Daoy (cell line): ENCODE results near the gene RFTN1. TPM values are rescaled to one million over a fixed set of nuclear protein-coding genes. Genes with fewer than 3 reads are reported as not detected.
A peak's percentile ranks its signal among the peaks of the same experiment; 100 is the strongest.

ENCODE experiments used
- DNase-seq: peaks from one replicate; pipeline ENCODE4 v3.0.0-alpha.2; 2015; ENCODE audit warnings: low read depth
- total RNA-seq: library from RNA; depleted of rRNA; stranded (reverse); fragments of >200 nt; shearing (Covaris generic); gene quantifications from 2 replicates; pipeline ENCODE4 v1.2.3, GENCODE V29; 2014; rRNA removed

RFTN1 gene, protein sequence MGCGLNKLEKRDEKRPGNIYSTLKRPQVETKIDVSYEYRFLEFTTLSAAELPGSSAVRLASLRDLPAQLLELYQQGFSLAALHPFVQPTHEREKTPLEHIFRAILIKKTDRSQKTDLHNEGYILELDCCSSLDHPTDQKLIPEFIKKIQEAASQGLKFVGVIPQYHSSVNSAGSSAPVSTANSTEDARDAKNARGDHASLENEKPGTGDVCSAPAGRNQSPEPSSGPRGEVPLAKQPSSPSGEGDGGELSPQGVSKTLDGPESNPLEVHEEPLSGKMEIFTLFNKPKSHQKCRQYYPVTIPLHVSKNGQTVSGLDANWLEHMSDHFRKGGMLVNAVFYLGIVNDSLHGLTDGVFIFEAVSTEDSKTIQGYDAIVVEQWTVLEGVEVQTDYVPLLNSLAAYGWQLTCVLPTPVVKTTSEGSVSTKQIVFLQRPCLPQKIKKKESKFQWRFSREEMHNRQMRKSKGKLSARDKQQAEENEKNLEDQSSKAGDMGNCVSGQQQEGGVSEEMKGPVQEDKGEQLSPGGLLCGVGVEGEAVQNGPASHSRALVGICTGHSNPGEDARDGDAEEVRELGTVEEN
- total RNA-seq, result 25.4 and 27.9 TPM in 2 replicates

DNA sequence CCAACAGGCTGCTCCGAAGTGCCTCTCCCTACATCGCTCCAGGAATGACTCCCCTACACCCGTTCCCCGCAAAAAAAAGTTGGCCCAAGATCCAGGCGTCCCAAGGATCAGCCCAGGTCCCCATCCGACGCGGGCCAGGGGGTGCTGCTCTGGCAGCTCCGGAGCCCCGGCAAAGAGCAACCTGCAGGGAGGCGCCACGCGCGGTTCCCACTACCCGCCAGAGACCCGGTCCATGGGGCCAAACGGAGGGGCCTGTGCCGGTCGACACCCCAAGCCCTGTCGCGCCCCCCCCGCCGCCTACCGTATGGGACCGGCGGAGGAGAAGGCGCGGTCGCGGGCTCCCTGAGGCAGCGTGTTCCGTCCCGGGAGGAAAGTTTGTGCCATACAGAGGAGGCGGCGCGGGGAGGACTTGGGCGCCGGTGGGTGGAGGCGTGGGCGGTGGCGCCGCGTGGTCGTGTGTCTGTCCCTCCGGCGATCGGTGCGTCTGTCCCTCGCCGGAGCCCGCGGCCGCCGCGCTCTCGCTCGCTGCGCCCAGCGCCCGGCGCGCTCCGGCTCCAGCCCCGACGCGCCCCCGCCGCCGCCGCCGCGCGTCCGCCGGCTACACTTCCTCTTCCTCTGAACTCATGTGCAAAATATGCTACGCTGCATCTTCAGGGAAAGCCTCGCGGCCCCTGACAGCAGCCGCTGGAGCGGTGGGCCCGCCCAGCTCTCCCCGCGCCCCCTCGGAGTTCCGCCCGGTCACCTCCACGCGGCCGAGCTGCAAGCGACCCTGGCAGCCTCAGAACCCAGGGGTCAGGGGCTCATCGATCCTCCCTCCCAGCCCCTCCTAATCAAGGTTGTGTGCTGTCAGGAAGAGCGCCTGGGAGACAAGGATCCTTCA, at the start of gene RFTN1:
Gene RFTN1 (minus strand): TSS at position 559 of the 880 bp plus-strand sequence. CDS start 19,830 bp downstream, outside the sequence.
- DNase-seq, result peak; percentile 75

GRCh38 chr3:16559653-16560365, 46.3 kb upstream of the RFTN1 start:
- DNase-seq, result no peak

DNA sequence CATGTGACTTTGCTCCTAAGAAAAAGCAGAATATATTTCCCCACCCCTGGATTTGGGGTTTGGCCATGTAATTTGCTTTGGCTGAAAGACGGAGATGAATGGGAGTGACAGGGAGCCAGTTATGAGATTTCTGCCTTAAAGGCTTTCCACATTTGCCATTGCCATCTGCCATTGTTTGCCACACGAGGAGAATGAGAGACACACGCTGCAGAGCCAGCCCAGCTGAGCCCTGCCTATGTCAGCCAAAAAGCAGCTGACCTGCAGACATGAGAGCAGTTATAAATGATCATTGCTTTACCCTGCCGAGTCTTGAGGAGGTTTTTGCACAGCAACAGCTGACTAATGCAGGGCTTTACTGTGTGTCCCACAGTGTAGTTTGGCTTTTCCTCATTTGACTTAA, 40.6 kb upstream of the RFTN1 start:
- DNase-seq, result no peak

GRCh38 chr3:16552757-16553156, 39.3 kb upstream of the RFTN1 start:
- DNase-seq, result no peak

DNA sequence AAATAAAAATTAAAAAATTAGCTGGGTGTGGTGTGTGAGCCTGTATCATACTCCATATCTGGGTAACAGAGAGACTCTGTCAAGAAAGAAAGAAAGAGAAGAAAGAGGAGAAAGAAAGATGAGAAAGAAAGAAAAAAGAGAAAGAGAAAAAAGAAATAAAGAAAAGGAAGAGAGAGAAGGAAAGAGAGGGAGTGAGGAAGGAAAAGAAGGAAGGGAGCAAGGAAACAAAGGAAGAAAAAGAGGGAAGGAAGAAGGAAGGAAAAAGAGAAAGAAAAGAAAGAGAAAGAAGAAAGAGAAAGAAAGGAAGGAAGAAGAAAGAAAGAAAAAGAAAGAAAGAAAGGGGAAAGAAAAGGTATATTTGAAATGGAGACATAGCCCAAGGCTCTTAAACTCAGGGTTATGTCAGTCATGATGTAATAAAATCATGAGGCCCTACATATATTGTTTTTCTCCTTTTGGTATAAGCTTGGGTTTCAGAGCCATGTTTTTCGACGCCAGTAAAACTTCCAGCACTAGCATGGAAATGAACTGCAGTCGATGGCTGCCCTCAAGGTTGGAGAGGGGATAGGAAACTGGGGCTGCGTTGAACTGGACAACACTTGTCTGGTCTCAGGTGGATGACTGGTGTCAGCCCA, 38.0 kb upstream of the RFTN1 start:
- no peak for DNase-seq

GRCh38 chr3:16550676-16551341, 37.3 kb upstream of the RFTN1 start:
- DNase-seq, result peak; percentile 72

GRCh38 chr3:16550305-16550675, 36.8 kb upstream of the RFTN1 start:
- no peak for DNase-seq

DNA sequence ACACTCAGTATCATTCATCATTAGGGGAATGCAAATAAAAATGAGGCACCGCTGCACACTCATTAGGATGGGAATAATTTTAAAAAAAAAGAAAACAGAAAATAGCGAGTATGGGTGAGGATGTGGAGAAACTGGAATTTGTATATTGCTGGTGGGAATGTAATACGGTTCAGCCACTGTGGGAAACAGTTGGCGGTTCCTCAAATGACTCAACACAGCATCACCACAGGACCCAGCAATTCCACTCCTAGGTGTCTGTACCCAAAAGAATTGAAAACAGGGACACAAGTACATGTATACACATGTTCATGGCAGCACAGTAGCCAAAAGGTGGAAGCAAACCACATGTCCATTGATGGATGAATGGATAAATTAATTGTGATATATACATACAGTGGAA, 35.2 kb upstream of the RFTN1 start:
- DNase-seq, result peak; percentile 67

DNA sequence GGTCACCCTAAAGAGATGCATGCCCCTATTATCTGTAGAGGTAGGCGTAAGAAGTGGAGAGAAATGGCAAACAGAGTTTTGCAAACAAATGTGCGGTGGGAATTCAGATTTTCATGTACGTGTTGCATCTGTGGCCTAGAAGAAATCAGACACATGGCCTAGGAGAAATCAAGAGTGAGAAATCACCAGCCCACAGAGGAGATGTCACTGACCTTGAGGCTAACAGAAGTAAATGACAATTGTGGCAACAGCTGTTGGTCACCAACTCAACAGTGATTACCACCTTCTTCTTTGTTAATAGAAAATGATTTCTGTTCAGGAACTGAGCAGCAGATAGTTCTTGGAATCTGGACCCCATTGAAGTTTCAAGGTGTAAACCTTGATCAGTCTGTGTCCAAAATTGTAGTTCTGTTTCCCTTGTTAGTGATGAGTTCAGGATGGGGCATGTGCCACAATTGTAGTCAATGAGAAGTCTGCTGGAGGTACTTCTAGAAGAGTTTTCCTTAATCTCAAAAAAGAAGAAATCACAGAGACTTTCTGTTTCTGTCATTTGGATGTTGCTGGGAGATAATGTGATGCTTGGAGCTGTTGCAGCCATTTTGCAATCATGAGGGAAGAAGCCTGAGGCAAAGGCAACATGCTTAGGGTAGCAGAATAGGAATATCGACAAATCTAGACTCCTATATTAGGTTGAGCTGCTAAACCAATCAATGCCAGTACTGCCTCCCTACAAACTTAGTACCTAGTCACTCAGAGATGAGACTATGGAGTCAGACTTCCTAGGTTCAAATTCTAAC, 34.3 kb upstream of the RFTN1 start:
- DNase-seq, result no peak

DNA sequence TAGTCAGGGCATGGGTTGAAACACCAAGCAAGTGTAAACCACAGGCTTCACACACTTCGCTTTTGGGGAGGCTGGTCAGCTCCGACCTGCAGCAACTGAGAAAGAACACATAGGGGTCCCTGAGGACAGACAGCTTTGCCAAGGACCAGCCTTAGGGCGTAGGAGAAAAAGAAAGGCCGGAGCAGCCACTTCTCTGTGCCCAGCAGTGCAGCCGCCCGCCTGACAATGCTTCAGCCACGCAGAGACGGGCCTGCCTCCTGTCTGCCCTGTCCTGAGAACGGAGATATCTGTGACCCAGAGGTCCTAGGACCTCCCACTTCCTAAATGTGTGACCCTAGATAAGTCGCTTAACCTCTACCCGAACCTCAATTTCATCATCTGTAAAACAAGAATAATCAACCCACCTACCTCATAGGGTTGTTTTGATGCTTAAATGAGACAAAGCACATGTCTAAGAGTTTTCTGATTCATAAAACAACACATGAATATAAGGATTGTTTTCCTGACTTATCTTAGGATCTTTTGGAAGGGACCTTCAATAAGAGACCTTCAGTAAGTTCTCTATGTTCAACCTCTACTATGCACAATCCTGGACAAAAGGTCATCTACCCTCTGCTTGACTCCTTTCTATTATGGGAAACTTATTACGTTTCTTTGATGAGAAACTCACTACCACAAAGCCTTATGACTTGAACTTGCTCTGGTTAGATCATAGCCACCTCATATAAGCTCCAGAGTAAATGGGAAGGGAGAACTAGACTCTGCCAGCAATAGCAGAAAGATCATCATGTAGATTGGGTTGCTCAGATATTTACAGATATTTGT, 32.9 kb upstream of the RFTN1 start:
- DNase-seq, result no peak

GRCh38 chr3:16545413-16546185, 32.1 kb upstream of the RFTN1 start:
- DNase-seq, result no peak

GRCh38 chr3:16543242-16543864, 29.9 kb upstream of the RFTN1 start:
- no peak for DNase-seq

- DNase-seq, result no peak
Observed at GRCh38 chr3:16538507-16538906, 25.0 kb upstream of the RFTN1 start.

- DNase-seq, result no peak
Observed at GRCh38 chr3:16536996-16537395, 23.5 kb upstream of the RFTN1 start.

DNA sequence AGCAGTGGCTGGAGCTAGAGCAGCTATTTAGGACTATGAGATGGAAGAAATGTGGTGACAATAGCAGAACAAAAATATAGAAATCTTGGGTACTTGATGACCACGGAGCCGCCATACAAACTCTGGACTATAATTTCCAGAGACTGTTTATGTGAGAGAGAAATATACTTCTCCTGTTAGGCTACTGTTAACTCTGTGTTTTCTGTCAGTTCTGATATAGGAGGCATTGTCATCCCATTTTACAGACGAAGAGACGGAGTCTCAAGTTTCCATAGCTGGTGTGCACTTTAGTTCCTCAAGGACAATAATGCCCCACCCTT, 22.8 kb upstream of the RFTN1 start:
- DNase-seq, result no peak

DNA sequence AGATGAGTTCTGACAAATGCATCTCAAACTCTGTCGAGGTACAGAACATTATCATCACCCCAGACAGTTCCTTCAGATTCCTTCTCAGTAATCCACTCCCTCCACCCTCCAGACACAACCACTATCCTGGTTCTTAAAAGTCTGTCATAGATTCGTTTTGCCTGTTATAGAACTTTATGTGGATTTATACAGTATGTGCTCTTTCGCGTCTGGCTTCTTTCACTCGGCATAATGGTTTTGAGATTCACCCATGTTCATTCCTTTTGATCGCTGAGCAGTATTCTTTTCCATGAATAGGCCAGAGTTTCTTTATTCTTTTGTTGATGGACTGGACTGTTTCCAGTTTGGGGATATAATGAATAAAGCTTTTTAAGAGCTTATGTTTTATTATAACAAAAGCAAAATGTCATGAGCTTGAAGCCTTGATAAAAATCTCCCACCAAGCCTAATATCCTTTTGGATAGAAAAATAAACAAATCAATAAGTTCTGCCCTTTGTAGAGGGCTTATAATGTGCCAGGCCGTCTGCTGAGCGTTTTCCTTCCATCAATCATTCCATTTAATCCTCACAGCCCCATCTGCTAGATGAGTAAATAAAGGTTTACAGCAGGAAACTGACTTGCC, 21.3 kb upstream of the RFTN1 start:
- DNase-seq, result no peak

- no peak for DNase-seq
Observed at GRCh38 chr3:16533928-16534574, 20.6 kb upstream of the RFTN1 start.
